Measurements from ENCODE around the gene MVB12B. TPM values are rescaled to one million over a fixed set of nuclear protein-coding genes. Genes with fewer than 3 reads are reported as not detected.

The MVB12B gene
- total RNA-seq, 4 donors from 2014 or later: 2.1 to 39.2 (median 22.2) TPM

DNA sequence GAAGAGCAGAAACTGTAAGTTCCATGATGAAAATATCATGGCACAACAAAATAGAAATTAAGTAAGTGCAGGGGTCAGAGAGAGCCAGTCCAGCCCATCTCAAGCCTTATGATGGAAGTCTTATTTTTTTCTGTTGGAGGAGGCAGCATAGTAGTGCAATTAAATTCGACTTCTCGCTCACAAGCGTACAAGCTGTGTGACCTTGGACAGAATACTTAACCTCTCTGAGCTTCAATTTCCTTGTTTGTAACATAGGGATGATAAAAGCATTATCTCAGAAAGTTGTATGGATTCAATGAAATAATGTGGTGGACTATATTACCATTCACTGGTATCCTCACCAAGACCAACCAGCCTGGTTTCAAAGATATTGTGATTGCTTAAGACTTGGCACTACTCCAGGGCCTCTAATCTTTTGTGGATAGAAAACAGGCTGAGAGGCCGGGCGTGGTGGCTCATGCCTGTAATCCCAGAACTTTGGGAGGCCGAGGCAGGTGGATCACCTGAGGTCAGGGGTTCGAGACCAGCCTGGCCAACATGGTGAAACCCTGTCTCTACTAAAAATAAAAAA lies 26.8 kb upstream of the MVB12B start:
- Histone ChIP-seq H3K27ac (no peak overlapping the region), H3K9me3 (no peaks in the 10 kb centered on the region), H3K4me1 (no peaks in the 10 kb centered on the region), H3K4me3 (no peak overlapping the region), H3K36me3 (no peaks in the 10 kb centered on the region), H3K27me3 (no peaks in the 10 kb centered on the region)
- intact Hi-C loops (cut with DNase I; ENCODE audit: low total_unique reads): loop anchor here (10.0 kb wide), 1 partner anchor 95 kb away; no protein-coding TSS in a partner anchor
- TF ChIP-seq POLR2A (IDR thresholded peaks at IDR 0.05): no peak
- TF ChIP-seq, protein P1, sequence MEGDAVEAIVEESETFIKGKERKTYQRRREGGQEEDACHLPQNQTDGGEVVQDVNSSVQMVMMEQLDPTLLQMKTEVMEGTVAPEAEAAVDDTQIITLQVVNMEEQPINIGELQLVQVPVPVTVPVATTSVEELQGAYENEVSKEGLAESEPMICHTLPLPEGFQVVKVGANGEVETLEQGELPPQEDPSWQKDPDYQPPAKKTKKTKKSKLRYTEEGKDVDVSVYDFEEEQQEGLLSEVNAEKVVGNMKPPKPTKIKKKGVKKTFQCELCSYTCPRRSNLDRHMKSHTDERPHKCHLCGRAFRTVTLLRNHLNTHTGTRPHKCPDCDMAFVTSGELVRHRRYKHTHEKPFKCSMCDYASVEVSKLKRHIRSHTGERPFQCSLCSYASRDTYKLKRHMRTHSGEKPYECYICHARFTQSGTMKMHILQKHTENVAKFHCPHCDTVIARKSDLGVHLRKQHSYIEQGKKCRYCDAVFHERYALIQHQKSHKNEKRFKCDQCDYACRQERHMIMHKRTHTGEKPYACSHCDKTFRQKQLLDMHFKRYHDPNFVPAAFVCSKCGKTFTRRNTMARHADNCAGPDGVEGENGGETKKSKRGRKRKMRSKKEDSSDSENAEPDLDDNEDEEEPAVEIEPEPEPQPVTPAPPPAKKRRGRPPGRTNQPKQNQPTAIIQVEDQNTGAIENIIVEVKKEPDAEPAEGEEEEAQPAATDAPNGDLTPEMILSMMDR (IDR thresholded peaks at IDR 0.05): no peak
- no peak for DNase-seq

DNA sequence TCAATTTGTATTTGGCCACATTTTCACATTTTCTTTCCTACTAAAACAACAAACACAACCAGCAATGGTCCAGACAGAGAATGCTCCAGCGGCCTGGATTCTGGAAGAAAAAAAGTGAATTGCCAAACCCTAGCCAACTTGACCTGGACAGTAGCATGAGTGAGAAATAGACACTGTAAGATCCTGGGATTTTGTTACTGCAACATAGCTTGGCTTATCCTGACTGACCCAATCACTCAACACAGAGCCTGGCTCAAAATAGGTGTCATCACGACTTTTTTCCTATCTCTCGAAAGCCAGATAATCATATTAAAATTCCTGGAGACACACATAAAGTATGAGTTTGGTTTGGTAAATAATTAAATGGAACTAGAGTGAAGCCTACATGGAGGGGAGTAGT lies 25.4 kb upstream of the MVB12B start:
- no peaks in the 10 kb centered on the region for H3K36me3 ChIP-seq
- H3K27ac ChIP-seq: no peak overlapping the region
- no peaks in the 10 kb centered on the region for H3K9me3 ChIP-seq
- intact Hi-C loops (cut with DNase I; ENCODE audit: low total_unique reads): loop anchor here (10.0 kb wide), 1 partner anchor 94 kb away; no protein-coding TSS in a partner anchor
- no peaks in the 10 kb centered on the region for H3K4me1 ChIP-seq
- no peaks in the 10 kb centered on the region for H3K27me3 ChIP-seq
- no peak overlapping the region for H3K4me3 ChIP-seq
- TF ChIP-seq, protein P1 (IDR thresholded peaks at IDR 0.05): no peak
- no peak for TF ChIP-seq POLR2A (IDR thresholded peaks at IDR 0.05)
- DNase-seq: no peak

DNA sequence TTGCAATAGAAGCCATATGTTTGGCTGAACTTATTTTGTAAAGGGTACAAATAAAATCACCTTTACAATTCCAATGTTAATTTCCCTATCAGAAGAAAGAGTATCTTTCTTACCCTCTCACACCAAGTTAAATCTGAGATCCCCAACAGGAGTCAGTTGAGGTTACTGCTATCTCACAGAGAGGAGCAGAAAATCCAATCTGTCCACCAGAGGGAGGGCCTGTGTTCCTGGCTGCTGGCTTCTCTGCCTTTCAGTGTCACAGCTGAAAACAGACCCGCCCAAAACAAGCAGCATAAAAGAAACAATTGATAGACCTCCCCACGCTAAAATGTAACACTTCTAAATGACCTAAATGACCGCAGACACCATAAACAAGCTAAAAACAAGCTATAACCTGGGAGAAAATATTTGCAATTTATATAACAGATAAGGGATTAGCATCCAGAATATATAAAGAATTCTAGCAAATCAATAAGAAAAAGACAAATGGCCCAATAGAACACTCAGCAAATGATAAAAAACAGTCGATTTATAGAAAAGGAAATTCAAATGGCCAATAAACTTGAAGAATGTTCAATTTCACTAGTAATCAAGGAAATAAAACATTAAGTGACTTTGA lies 24.5 kb upstream of the MVB12B start:
- Histone ChIP-seq H3K9me3 (no peaks in the 10 kb centered on the region), H3K27me3 (no peaks in the 10 kb centered on the region), H3K4me3 (no peak overlapping the region), H3K36me3 (no peaks in the 10 kb centered on the region), H3K27ac (no peak overlapping the region), H3K4me1 (no peaks in the 10 kb centered on the region)
- intact Hi-C loops (cut with DNase I; ENCODE audit: low total_unique reads): loop anchor here (10.0 kb wide), 1 partner anchor 93 kb away; no protein-coding TSS in a partner anchor
- peak; percentile 33 to 43 for DNase-seq
- TF ChIP-seq, protein P1 (IDR thresholded peaks at IDR 0.05): peak; percentile 54 to 67 (median 62)
- no peak for TF ChIP-seq POLR2A (IDR thresholded peaks at IDR 0.05)

DNA sequence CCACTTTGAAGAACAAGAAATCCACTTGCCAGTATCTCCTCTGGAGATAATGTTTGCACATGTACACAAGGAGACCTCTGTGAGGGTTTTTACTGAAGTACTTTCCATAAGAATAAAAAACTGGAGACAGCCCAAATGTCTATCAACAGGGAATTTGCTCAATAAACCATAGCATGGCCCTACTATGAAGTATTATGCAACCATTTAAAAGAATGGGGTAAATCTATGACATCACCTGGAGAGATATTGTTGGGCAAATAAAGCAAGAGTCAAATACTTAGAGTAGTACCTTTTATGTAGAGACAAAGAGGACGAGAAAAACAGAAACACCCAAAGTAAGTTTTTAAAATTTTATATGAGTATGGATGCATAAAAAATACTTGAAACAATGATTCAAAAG lies 23.9 kb upstream of the MVB12B start:
- no peak overlapping the region for H3K4me3 ChIP-seq
- no peaks in the 10 kb centered on the region for H3K4me1 ChIP-seq
- DNase-seq: no peak
- intact Hi-C loops (cut with DNase I; ENCODE audit: low total_unique reads): loop anchor here (10.0 kb wide), 1 partner anchor 92 kb away; no protein-coding TSS in a partner anchor
- H3K27me3 ChIP-seq: no peaks in the 10 kb centered on the region
- no peaks in the 10 kb centered on the region for H3K9me3 ChIP-seq
- no peak for TF ChIP-seq POLR2A (IDR thresholded peaks at IDR 0.05)
- TF ChIP-seq, protein P1 (IDR thresholded peaks at IDR 0.05): no peak
- no peaks in the 10 kb centered on the region for H3K36me3 ChIP-seq
- H3K27ac ChIP-seq: no peak overlapping the region

DNA sequence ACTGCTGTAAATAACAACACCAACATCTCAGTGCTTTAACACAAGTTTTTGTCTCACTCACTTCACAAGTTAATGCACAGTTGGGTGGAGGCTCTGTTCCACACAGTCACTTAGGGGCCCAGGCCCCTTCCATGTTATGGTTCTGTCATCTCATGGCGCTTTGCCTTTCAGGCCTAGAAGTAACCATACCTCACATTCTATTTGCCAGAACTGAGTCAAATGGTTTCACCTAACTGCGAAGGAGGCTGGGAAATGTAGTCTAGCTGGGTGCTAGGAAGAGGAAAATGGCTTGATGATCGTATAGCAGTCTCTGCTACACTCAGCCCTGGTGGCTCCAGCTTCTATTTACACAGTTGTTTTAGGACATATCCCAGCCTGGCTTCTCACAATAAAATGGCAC lies 23.1 kb upstream of the MVB12B start:
- Histone ChIP-seq H3K4me1 (no peaks in the 10 kb centered on the region), H3K4me3 (no peak overlapping the region), H3K27ac (no peak overlapping the region), H3K36me3 (no peaks in the 10 kb centered on the region), H3K27me3 (no peaks in the 10 kb centered on the region), H3K9me3 (no peaks in the 10 kb centered on the region)
- intact Hi-C loops (cut with DNase I; ENCODE audit: low total_unique reads): loop anchor here (10.0 kb wide), 1 partner anchor 91 kb away; no protein-coding TSS in a partner anchor
- TF ChIP-seq POLR2A (IDR thresholded peaks at IDR 0.05): no peak
- TF ChIP-seq, protein P1 (IDR thresholded peaks at IDR 0.05): no peak
- no peak for DNase-seq
